A549 (cell line): ENCODE measurements around the gene IQCE.

ENCODE experiments used
- ELK1 ChIP-seq: fragments of 150-350 bp; IDR thresholded peaks from 2 replicates; pipeline ENCODE4 v1.6.1; 2014; ENCODE audit warnings: low read depth, mild to moderate bottlenecking, low read length
- GATA3 ChIP-seq: IDR thresholded peaks from 2 replicates; pipeline ENCODE4 v1.6.1; 2012; ENCODE audit warnings: borderline replicate concordance
- JUN ChIP-seq, 2 experiments: fragments of >200 bp; sonication (Bioruptor Twin); formaldehyde crosslinking; IDR thresholded peaks; 2 replicates in 1 of 2; 3 replicates in 1 of 2; pipeline ENCODE4 v1.6.1; 2016 to 2017
- RAD21 ChIP-seq, 2 experiments: fragments of >200 bp in 1 of 2; sonication (Bioruptor Twin) in 1 of 2; formaldehyde crosslinking in 1 of 2; IDR thresholded peaks in 1 of 2; conservative IDR thresholded peaks in 1 of 2; 2 replicates in 1 of 2; 3 replicates in 1 of 2; pipeline ENCODE4 v1.6.1; 2012 to 2018; ENCODE audit warnings: inconsistent platforms in 1 of 2
- TF ChIP-seq, protein P1 (sequence below): fragments of 200-600 bp; sonication (generic); IDR thresholded peaks from 2 replicates; pipeline ENCODE4 v1.6.1; 2016; ENCODE audit warnings: antibody characterized with exemption, mild to moderate bottlenecking, moderate library complexity

DNA sequence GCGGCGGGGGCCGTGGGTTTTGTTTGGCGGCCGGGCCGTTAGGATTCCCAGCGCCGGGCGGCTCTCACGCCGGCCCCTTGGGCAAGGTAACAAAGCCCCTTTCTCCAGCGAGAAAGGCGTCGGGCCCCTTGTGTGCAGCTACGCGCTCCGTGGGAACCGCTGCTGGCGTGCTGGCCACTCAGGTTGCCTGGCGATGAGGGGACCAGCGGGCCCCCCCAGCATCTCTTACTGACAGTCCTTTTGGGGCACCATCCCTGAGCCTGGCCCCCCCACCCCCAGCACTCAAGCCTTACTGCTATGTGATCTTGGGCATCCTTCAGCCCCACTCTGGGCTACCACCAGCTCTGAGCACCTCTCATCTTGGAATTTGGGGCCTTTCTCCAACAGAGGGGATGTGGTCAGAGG, 37.4 kb upstream of the IQCE start:
- TF ChIP-seq, protein P1, sequence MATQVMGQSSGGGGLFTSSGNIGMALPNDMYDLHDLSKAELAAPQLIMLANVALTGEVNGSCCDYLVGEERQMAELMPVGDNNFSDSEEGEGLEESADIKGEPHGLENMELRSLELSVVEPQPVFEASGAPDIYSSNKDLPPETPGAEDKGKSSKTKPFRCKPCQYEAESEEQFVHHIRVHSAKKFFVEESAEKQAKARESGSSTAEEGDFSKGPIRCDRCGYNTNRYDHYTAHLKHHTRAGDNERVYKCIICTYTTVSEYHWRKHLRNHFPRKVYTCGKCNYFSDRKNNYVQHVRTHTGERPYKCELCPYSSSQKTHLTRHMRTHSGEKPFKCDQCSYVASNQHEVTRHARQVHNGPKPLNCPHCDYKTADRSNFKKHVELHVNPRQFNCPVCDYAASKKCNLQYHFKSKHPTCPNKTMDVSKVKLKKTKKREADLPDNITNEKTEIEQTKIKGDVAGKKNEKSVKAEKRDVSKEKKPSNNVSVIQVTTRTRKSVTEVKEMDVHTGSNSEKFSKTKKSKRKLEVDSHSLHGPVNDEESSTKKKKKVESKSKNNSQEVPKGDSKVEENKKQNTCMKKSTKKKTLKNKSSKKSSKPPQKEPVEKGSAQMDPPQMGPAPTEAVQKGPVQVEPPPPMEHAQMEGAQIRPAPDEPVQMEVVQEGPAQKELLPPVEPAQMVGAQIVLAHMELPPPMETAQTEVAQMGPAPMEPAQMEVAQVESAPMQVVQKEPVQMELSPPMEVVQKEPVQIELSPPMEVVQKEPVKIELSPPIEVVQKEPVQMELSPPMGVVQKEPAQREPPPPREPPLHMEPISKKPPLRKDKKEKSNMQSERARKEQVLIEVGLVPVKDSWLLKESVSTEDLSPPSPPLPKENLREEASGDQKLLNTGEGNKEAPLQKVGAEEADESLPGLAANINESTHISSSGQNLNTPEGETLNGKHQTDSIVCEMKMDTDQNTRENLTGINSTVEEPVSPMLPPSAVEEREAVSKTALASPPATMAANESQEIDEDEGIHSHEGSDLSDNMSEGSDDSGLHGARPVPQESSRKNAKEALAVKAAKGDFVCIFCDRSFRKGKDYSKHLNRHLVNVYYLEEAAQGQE, result no peak
- TF ChIP-seq JUN (IDR thresholded peaks at IDR 0.05), result no peak
- no peak for TF ChIP-seq GATA3
- TF ChIP-seq ELK1, result no peak
- TF ChIP-seq RAD21 (conservative IDR thresholded peaks at IDR 0.05 in 1 of 2, IDR thresholded peaks at IDR 0.05 in 1 of 2), result no peak
